NCI-H128 (cell line): ENCODE measurements around the gene ARL8A.
"Not testable (repeated sequence)": the region's sequence is repeated elsewhere in the genome, so short reads cannot be mapped to it uniquely, and the experiment has no call there.

Experiments used
- DNase-seq: peaks from one replicate; lab custom pipeline; 2025; ENCODE audit not compliant: unreplicated experiment; lab: John Stamatoyannopoulos, UW

Gene ARL8A

GRCh38 chr1:202143011-202143767 is 1.3 kb downstream of the ARL8A start:
- DNase-seq: no peak

- not testable (repeated sequence) for DNase-seq
These were observed 3.1 kb downstream of the ARL8A start for GRCh38 chr1:202141468-202141867.

- no peak for DNase-seq
These were observed 3.7 kb downstream of the ARL8A start for GRCh38 chr1:202140833-202141232.

GRCh38 chr1:202135221-202135721 is 9.3 kb downstream of the ARL8A start:
- DNase-seq: peak; percentile 59

GRCh38 chr1:202134645-202135172 is 9.8 kb downstream of the ARL8A start:
- no peak for DNase-seq

GRCh38 chr1:202133989-202134388 is 10.5 kb downstream of the ARL8A start:
- DNase-seq: no peak

- no peak for DNase-seq
These were observed 11.0 kb downstream of the ARL8A start for GRCh38 chr1:202133496-202133895.

GRCh38 chr1:202133001-202133400 is 11.5 kb downstream of the ARL8A start:
- DNase-seq: no peak

GRCh38 chr1:202131956-202132821 is 12.3 kb downstream of the ARL8A start:
- DNase-seq: no peak

GRCh38 chr1:202130816-202131522 is 13.6 kb downstream of the ARL8A start:
- DNase-seq: no peak

- DNase-seq: no peak
These were observed 14.2 kb downstream of the ARL8A start for GRCh38 chr1:202130297-202130721.

- no peak for DNase-seq
These were observed 14.9 kb downstream of the ARL8A start for GRCh38 chr1:202129453-202130296.

GRCh38 chr1:202127836-202128622 is 16.5 kb downstream of the ARL8A start:
- no peak for DNase-seq

- no peak for DNase-seq
These were observed 17.5 kb downstream of the ARL8A start for GRCh38 chr1:202127061-202127460.

- DNase-seq: no peak
These were observed 18.1 kb downstream of the ARL8A start for GRCh38 chr1:202126426-202126825.

GRCh38 chr1:202125611-202126010 is 18.9 kb downstream of the ARL8A start:
- no peak for DNase-seq

- DNase-seq: no peak
These were observed 20.4 kb downstream of the ARL8A start for GRCh38 chr1:202124142-202124541.

GRCh38 chr1:202123336-202123813 is 21.2 kb downstream of the ARL8A start:
- no peak for DNase-seq

- no peak for DNase-seq
These were observed 21.8 kb downstream of the ARL8A start, which contains the start of gene GPR37L1 for GRCh38 chr1:202122639-202123335. Gene GPR37L1 (plus strand): TSS chr1:202122917. CDS start chr1:202122964, 47 bp downstream.
